Activated gamma-delta T cell (primary cell): ENCODE data around the gene ZNF438.

ENCODE experiments used
- DNase-seq: peaks from one replicate; lab custom pipeline; 2025; lab: John Stamatoyannopoulos, UW

The ZNF438 gene

GRCh38 chr10:31013331-31013730 lies 18.3 kb downstream of the ZNF438 start:
- no peak for DNase-seq

GRCh38 chr10:31011665-31012022 lies 20.0 kb downstream of the ZNF438 start:
- no peak for DNase-seq

GRCh38 chr10:31011017-31011664 lies 20.5 kb downstream of the ZNF438 start:
- no peak for DNase-seq

- no peak for DNase-seq
Observed at GRCh38 chr10:31010062-31010461, 21.6 kb downstream of the ZNF438 start.

- DNase-seq, result no peak
Observed at GRCh38 chr10:31005895-31006294, 25.8 kb downstream of the ZNF438 start.

- no peak for DNase-seq
Observed at GRCh38 chr10:31004611-31005193, 27.0 kb downstream of the ZNF438 start.

- DNase-seq, result no peak
Observed at GRCh38 chr10:31001740-31002139, 29.9 kb downstream of the ZNF438 start.

GRCh38 chr10:31000867-31001266 lies 30.8 kb downstream of the ZNF438 start:
- DNase-seq, result no peak

- no peak for DNase-seq
Observed at GRCh38 chr10:31000071-31000782, 31.4 kb downstream of the ZNF438 start.

GRCh38 chr10:30999070-30999712 lies 32.5 kb downstream of the ZNF438 start:
- no peak for DNase-seq

GRCh38 chr10:30997536-30998235 lies 34.0 kb downstream of the ZNF438 start:
- DNase-seq, result no peak

GRCh38 chr10:30996481-30997005 lies 35.1 kb downstream of the ZNF438 start:
- no peak for DNase-seq

- DNase-seq, result no peak
Observed at GRCh38 chr10:30995081-30995770, 36.4 kb downstream of the ZNF438 start.

- DNase-seq, result no peak
Observed at GRCh38 chr10:30993155-30993554, 38.5 kb downstream of the ZNF438 start.

- no peak for DNase-seq
Observed at GRCh38 chr10:30992681-30993080, 39.0 kb downstream of the ZNF438 start.

- no peak for DNase-seq
Observed at GRCh38 chr10:30991647-30992011, 40.0 kb downstream of the ZNF438 start.

GRCh38 chr10:30990971-30991646 lies 40.6 kb downstream of the ZNF438 start:
- no peak for DNase-seq

GRCh38 chr10:30990351-30990750 lies 41.3 kb downstream of the ZNF438 start:
- DNase-seq, result no peak

GRCh38 chr10:30988831-30989435 lies 42.7 kb downstream of the ZNF438 start:
- no peak for DNase-seq

GRCh38 chr10:30987463-30987862 lies 44.2 kb downstream of the ZNF438 start:
- DNase-seq, result no peak
